ENCODE data around the gene THAP11.
A peak's percentile ranks its signal among the peaks of the same experiment; 100 is the strongest.

The THAP11 gene

DNA sequence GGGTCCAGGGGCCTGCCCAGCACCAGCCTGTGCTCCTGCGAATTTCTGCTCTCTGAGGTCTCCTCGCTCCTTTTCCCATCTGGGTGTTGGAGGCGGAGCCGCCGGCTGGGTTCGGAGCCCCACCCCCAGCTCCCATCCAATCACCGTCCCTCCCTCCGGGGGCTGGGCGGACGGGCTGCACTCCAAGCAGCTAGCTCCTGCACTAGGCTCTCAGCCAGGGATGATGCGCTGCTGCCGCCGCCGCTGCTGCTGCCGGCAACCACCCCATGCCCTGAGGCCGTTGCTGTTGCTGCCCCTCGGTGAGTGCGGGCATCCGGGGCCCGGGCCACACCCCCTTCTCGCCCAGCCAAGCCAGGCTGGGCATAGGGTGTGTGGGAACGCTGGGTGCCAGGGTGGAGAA, 42.6 kb downstream of the THAP11 start, which contains the start of gene NRN1L:
NRN1L (plus strand) TSS at position 202 of the 400 bp plus-strand sequence; CDS start at position 221, 19 bp downstream.
- peak within 1 kb of the TSS; percentile 66 for H3K27ac ChIP-seq
- peaks cover 38 to 63% (median 45%) of the 10 kb centered on the region in 3 donors for H3K36me3 ChIP-seq
- no peaks in the 10 kb centered on the region for H3K9me3 ChIP-seq
- peak; percentile 89 to 95 for DNase-seq
- H3K27me3 ChIP-seq = no peaks in the 10 kb centered on the region
- TF ChIP-seq, protein P1, sequence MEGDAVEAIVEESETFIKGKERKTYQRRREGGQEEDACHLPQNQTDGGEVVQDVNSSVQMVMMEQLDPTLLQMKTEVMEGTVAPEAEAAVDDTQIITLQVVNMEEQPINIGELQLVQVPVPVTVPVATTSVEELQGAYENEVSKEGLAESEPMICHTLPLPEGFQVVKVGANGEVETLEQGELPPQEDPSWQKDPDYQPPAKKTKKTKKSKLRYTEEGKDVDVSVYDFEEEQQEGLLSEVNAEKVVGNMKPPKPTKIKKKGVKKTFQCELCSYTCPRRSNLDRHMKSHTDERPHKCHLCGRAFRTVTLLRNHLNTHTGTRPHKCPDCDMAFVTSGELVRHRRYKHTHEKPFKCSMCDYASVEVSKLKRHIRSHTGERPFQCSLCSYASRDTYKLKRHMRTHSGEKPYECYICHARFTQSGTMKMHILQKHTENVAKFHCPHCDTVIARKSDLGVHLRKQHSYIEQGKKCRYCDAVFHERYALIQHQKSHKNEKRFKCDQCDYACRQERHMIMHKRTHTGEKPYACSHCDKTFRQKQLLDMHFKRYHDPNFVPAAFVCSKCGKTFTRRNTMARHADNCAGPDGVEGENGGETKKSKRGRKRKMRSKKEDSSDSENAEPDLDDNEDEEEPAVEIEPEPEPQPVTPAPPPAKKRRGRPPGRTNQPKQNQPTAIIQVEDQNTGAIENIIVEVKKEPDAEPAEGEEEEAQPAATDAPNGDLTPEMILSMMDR (IDR thresholded peaks at IDR 0.05) = no peak
- intact Hi-C loops (cut with DNase I; ENCODE audit: low total_unique reads) = loop anchor here (5.0 to 10.0 kb wide), 2 partner anchors 50 to 158 kb away; no protein-coding TSS in a partner anchor
- peaks cover 0 to 23% (median 11%) of the 10 kb centered on the region in 4 donors for H3K4me1 ChIP-seq
- peak within 1 kb of the TSS; percentile 35 to 36 for H3K4me3 ChIP-seq

GRCh38 chr16:67885545-67885944, 43.4 kb downstream of the THAP11 start:
- TF ChIP-seq, protein P1 (IDR thresholded peaks at IDR 0.05) = no peak
- Histone ChIP-seq H3K36me3 (peaks cover 30 to 54% (median 36%) of the 10 kb centered on the region in 3 donors), H3K9me3 (no peaks in the 10 kb centered on the region), H3K4me3 (no peak overlapping the region), H3K27ac (peak overlapping the region; percentile 66), H3K4me1 (peaks cover 0 to 23% (median 11%) of the 10 kb centered on the region in 4 donors), H3K27me3 (no peaks in the 10 kb centered on the region)
- no peak for DNase-seq
- intact Hi-C loops (cut with DNase I; ENCODE audit: low total_unique reads) = loop anchor here (10.0 kb wide), 1 partner anchor 51 kb away; no protein-coding TSS in a partner anchor

- Histone ChIP-seq H3K27me3 (no peaks in the 10 kb centered on the region), H3K4me3 (no peak overlapping the region), H3K4me1 (peaks cover 0 to 23% (median 11%) of the 10 kb centered on the region in 4 donors), H3K9me3 (no peaks in the 10 kb centered on the region), H3K27ac (peak overlapping the region in 1 of 2 donors; percentile 66), H3K36me3 (peaks cover 25 to 50% (median 32%) of the 10 kb centered on the region in 3 donors)
- no peak for DNase-seq
- TF ChIP-seq, protein P1 (IDR thresholded peaks at IDR 0.05) = no peak
- intact Hi-C loops (cut with DNase I; ENCODE audit: low total_unique reads) = loop anchor here (10.0 kb wide), 1 partner anchor 51 kb away; no protein-coding TSS in a partner anchor
Measured at GRCh38 chr16:67885976-67886375, 43.9 kb downstream of the THAP11 start.

- Histone ChIP-seq H3K36me3 (peaks cover 21 to 46% (median 28%) of the 10 kb centered on the region in 3 donors), H3K4me1 (peaks cover 0 to 23% (median 11%) of the 10 kb centered on the region in 4 donors), H3K4me3 (no peak overlapping the region), H3K27me3 (no peaks in the 10 kb centered on the region), H3K27ac (peak overlapping the region in 1 of 2 donors; percentile 66), H3K9me3 (no peaks in the 10 kb centered on the region)
- no peak for DNase-seq
- TF ChIP-seq, protein P1 (IDR thresholded peaks at IDR 0.05) = no peak
- intact Hi-C loops (cut with DNase I; ENCODE audit: low total_unique reads) = loop anchor here (10.0 kb wide), 1 partner anchor 52 kb away; no protein-coding TSS in a partner anchor
Measured at GRCh38 chr16:67886387-67886786, 44.3 kb downstream of the THAP11 start.

- no peak overlapping the region for H3K4me3 ChIP-seq
- no peaks in the 10 kb centered on the region for H3K27me3 ChIP-seq
- H3K9me3 ChIP-seq = no peaks in the 10 kb centered on the region
- H3K27ac ChIP-seq = no peak overlapping the region
- peaks cover 3 to 26% (median 9%) of the 10 kb centered on the region in 3 donors for H3K36me3 ChIP-seq
- TF ChIP-seq, protein P1 (IDR thresholded peaks at IDR 0.05) = no peak
- peaks cover 0 to 21% (median 14%) of the 10 kb centered on the region in 4 donors for H3K4me1 ChIP-seq
- intact Hi-C loops (cut with DNase I; ENCODE audit: low total_unique reads) = loop anchor here (10.0 kb wide), 1 partner anchor 54 kb away; no protein-coding TSS in a partner anchor
- no peak for DNase-seq
Measured at GRCh38 chr16:67888331-67888730, 46.2 kb downstream of the THAP11 start.
